ENCODE data around the gene BMP2K.

DNA sequence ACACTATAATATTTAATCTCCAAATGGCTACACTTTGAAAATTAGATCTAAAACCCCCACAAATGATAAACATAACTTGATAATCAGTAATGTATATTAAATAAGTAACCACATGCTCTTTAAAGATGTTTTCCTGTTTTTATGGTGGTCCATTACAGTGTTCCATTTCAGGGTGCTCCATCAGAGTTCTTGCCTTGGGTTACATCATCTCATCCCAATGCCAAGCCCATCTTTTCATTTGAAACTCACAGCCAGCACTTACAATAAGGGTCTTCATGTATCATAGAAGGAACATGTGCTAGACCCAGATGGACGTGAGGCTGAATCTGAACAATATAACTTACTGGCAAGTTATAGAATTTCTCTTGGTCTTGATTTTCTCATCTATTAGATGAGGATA, 173.6 kb downstream of the BMP2K start:
- TF ChIP-seq MYC (IDR thresholded peaks at IDR 0.05; ENCODE audit: borderline replicate concordance, low read length) (no peak), KDM1A (IDR thresholded peaks at IDR 0.05; ENCODE audit: low read depth) (no peak), JUN (IDR thresholded peaks at IDR 0.05) (no peak), POLR2A (IDR thresholded peaks at IDR 0.05; ENCODE audit: low read length) (no peak), SMC3 (IDR thresholded peaks at IDR 0.05) (no peak), NR3C1 (IDR thresholded peaks at IDR 0.05) (no peak), RAD21 (conservative IDR thresholded peaks at IDR 0.05 in 1 of 2, IDR thresholded peaks at IDR 0.05 in 1 of 2) (no peak), JUNB (IDR thresholded peaks at IDR 0.05) (no peak), MAZ (IDR thresholded peaks at IDR 0.05; ENCODE audit: borderline replicate concordance, low read depth, low read length) (no peak), MAFK (IDR thresholded peaks at IDR 0.05; ENCODE audit: partially characterized antibody) (no peak), ZFP36 (IDR thresholded peaks at IDR 0.05; ENCODE audit: borderline replicate concordance, partially characterized antibody) (no peak), POLR2AphosphoS2 (conservative IDR thresholded peaks at IDR 0.05; ENCODE audit: low read length) (no peak)
- TF ChIP-seq, protein P1, sequence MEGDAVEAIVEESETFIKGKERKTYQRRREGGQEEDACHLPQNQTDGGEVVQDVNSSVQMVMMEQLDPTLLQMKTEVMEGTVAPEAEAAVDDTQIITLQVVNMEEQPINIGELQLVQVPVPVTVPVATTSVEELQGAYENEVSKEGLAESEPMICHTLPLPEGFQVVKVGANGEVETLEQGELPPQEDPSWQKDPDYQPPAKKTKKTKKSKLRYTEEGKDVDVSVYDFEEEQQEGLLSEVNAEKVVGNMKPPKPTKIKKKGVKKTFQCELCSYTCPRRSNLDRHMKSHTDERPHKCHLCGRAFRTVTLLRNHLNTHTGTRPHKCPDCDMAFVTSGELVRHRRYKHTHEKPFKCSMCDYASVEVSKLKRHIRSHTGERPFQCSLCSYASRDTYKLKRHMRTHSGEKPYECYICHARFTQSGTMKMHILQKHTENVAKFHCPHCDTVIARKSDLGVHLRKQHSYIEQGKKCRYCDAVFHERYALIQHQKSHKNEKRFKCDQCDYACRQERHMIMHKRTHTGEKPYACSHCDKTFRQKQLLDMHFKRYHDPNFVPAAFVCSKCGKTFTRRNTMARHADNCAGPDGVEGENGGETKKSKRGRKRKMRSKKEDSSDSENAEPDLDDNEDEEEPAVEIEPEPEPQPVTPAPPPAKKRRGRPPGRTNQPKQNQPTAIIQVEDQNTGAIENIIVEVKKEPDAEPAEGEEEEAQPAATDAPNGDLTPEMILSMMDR (IDR thresholded peaks at IDR 0.05) = no peak
- TF ChIP-seq, protein P2, sequence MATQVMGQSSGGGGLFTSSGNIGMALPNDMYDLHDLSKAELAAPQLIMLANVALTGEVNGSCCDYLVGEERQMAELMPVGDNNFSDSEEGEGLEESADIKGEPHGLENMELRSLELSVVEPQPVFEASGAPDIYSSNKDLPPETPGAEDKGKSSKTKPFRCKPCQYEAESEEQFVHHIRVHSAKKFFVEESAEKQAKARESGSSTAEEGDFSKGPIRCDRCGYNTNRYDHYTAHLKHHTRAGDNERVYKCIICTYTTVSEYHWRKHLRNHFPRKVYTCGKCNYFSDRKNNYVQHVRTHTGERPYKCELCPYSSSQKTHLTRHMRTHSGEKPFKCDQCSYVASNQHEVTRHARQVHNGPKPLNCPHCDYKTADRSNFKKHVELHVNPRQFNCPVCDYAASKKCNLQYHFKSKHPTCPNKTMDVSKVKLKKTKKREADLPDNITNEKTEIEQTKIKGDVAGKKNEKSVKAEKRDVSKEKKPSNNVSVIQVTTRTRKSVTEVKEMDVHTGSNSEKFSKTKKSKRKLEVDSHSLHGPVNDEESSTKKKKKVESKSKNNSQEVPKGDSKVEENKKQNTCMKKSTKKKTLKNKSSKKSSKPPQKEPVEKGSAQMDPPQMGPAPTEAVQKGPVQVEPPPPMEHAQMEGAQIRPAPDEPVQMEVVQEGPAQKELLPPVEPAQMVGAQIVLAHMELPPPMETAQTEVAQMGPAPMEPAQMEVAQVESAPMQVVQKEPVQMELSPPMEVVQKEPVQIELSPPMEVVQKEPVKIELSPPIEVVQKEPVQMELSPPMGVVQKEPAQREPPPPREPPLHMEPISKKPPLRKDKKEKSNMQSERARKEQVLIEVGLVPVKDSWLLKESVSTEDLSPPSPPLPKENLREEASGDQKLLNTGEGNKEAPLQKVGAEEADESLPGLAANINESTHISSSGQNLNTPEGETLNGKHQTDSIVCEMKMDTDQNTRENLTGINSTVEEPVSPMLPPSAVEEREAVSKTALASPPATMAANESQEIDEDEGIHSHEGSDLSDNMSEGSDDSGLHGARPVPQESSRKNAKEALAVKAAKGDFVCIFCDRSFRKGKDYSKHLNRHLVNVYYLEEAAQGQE (IDR thresholded peaks at IDR 0.05) = no peak

Data from A549 (cell line).